Neural progenitor cell (in vitro differentiated cells): ENCODE data around the gene CEP83. TPM values are rescaled to one million over a fixed set of nuclear protein-coding genes. Genes with fewer than 3 reads are reported as not detected.

ENCODE experiments used
- DNase-seq: peaks from one replicate; pipeline ENCODE4 v3.0.0-alpha.2; 2016; ENCODE audit warnings: low spot score
- H2AFZ ChIP-seq: fragments of 200-600 bp; sonication (generic); replicated peaks from 2 replicates; pipeline ENCODE4 v1.6.1; 2016; ENCODE audit warnings: antibody characterized with exemption
- H3F3A ChIP-seq: fragments of 200-600 bp; sonication (generic); 2 replicates; pipeline ENCODE4 v1.6.1; 2016; ENCODE audit warnings: antibody characterized with exemption, low read depth
- H3K27ac ChIP-seq: fragments of 200-600 bp; sonication (generic); 2 replicates; pipeline ENCODE4 v1.5.1; 2016; ENCODE audit warnings: mild to moderate bottlenecking
- H3K27me3 ChIP-seq: fragments of 200-600 bp; sonication (generic); 2 replicates; pipeline ENCODE4 v1.6.1; 2016; ENCODE audit warnings: mild to moderate bottlenecking, moderate library complexity
- H3K36me3 ChIP-seq: fragments of 200-600 bp; sonication (generic); 2 replicates; pipeline ENCODE4 v1.5.1; 2016
- H3K4me1 ChIP-seq: fragments of 200-600 bp; sonication (generic); 2 replicates; pipeline ENCODE4 v1.6.1; 2016; ENCODE audit warnings: mixed run types
- H3K4me2 ChIP-seq: fragments of 200-600 bp; sonication (generic); 2 replicates; pipeline ENCODE4 v1.6.1; 2016
- H3K4me3 ChIP-seq: fragments of 200-600 bp; sonication (generic); 2 replicates; pipeline ENCODE4 v1.5.1; 2016
- H3K79me2 ChIP-seq: fragments of 200-600 bp; sonication (generic); 2 replicates; pipeline ENCODE4 v1.6.1; 2016; ENCODE audit warnings: low read depth
- H3K9ac ChIP-seq: fragments of 200-600 bp; sonication (generic); 2 replicates; pipeline ENCODE4 v1.6.1; 2016
- H3K9me3 ChIP-seq: fragments of 200-600 bp; sonication (generic); 2 replicates; pipeline ENCODE4 v1.5.1; 2016; ENCODE audit warnings: low read depth
- H4K20me1 ChIP-seq: fragments of 200-600 bp; sonication (generic); 2 replicates; pipeline ENCODE4 v1.6.1; 2016; ENCODE audit warnings: low read depth
- H3K27ac Mint-ChIP-seq: 3 replicates; pipeline ENCODE4 v1.8.0; 2021; ENCODE audit warnings: mixed read lengths
- H3K27me3 Mint-ChIP-seq: 2 replicates; pipeline ENCODE4 v1.8.0; 2022; ENCODE audit warnings: low read depth, mild to moderate bottlenecking, inconsistent platforms, moderate library complexity, mixed read lengths; ENCODE audit not compliant: insufficient read depth
- H3K36me3 Mint-ChIP-seq: 3 replicates; pipeline ENCODE4 v1.8.0; 2021; ENCODE audit warnings: mixed read lengths
- H3K4me1 Mint-ChIP-seq: 3 replicates; pipeline ENCODE4 v1.8.0; 2021; ENCODE audit warnings: mixed read lengths
- H3K4me3 Mint-ChIP-seq: 3 replicates; pipeline ENCODE4 v1.8.0; 2021; ENCODE audit warnings: mild to moderate bottlenecking, moderate library complexity, mixed read lengths
- H3K9me3 Mint-ChIP-seq: 3 replicates; pipeline ENCODE4 v1.8.0; 2020; ENCODE audit warnings: mixed read lengths
- EZH2 ChIP-seq: fragments of 200-600 bp; sonication (generic); IDR thresholded peaks from 2 replicates; pipeline ENCODE4 v1.6.1; 2017; ENCODE audit warnings: antibody characterized with exemption, mild to moderate bottlenecking, moderate library complexity
- EZH2phosphoT487 ChIP-seq: fragments of 200-600 bp; sonication (generic); IDR thresholded peaks from 2 replicates; pipeline ENCODE4 v1.6.1; 2017; ENCODE audit warnings: antibody characterized with exemption
- total RNA-seq: library from RNA; depleted of rRNA; stranded (reverse); fragments of >200 nt; gene quantifications from 2 replicates; pipeline ENCODE4 v1.2.3, GENCODE V29; 2015; ENCODE audit warnings: low replicate concordance
- TF ChIP-seq, protein P1 (sequence below): fragments of 200-600 bp; sonication (generic); IDR thresholded peaks from 2 replicates; pipeline ENCODE4 v1.5.1; 2017; ENCODE audit warnings: antibody characterized with exemption, mild to moderate bottlenecking

The CEP83 gene
- total RNA-seq, 1 donor from 2014 or later = 60.4 TPM

DNA sequence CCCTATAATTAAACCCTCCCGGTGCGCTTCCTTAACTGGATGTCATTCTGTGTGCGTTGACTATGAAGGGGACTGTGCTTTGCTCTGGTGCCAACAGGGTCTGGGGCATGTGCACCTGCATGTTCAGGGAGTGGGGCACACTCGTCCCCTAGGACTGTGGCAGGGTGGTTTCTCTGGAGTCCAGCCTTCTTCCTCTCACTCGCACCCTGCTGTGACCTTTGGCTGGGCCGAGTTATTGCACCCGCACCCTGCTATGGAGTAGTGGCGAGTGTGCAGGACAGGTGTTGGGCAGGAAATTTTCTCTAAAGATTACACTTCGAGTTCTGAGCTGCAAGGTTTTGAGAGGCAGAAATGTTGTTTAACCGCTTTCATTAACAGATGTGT is 172.4 kb downstream of the CEP83 start:
- Histone ChIP-seq H3K4me2 (no peak overlapping the region), H3K36me3 (no peaks in the 10 kb centered on the region), H3K4me1 (peaks cover 45% of the 10 kb centered on the region), H3F3A (peaks cover 20% of the 10 kb centered on the region), H3K27me3 (no peaks in the 10 kb centered on the region), H3K9ac (no peak overlapping the region), H3K9me3 (no peaks in the 10 kb centered on the region), H3K27ac (no peak overlapping the region), H4K20me1 (no peaks in the 10 kb centered on the region), H3K79me2 (no peaks in the 10 kb centered on the region), H2AFZ (no peak overlapping the region), H3K4me3 (no peak overlapping the region)
- TF ChIP-seq EZH2phosphoT487 (no peak), EZH2 (no peak)
- TF ChIP-seq, protein P1, sequence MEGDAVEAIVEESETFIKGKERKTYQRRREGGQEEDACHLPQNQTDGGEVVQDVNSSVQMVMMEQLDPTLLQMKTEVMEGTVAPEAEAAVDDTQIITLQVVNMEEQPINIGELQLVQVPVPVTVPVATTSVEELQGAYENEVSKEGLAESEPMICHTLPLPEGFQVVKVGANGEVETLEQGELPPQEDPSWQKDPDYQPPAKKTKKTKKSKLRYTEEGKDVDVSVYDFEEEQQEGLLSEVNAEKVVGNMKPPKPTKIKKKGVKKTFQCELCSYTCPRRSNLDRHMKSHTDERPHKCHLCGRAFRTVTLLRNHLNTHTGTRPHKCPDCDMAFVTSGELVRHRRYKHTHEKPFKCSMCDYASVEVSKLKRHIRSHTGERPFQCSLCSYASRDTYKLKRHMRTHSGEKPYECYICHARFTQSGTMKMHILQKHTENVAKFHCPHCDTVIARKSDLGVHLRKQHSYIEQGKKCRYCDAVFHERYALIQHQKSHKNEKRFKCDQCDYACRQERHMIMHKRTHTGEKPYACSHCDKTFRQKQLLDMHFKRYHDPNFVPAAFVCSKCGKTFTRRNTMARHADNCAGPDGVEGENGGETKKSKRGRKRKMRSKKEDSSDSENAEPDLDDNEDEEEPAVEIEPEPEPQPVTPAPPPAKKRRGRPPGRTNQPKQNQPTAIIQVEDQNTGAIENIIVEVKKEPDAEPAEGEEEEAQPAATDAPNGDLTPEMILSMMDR = no peak
- Mint-ChIP-seq H3K9me3 (no peaks in the 10 kb centered on the region), H3K36me3 (peaks cover 40% of the 10 kb centered on the region), H3K27ac (no peak overlapping the region), H3K4me3 (no peak overlapping the region), H3K4me1 (peaks cover 40% of the 10 kb centered on the region), H3K27me3 (peaks cover 4% of the 10 kb centered on the region)
- DNase-seq = no peak

DNA sequence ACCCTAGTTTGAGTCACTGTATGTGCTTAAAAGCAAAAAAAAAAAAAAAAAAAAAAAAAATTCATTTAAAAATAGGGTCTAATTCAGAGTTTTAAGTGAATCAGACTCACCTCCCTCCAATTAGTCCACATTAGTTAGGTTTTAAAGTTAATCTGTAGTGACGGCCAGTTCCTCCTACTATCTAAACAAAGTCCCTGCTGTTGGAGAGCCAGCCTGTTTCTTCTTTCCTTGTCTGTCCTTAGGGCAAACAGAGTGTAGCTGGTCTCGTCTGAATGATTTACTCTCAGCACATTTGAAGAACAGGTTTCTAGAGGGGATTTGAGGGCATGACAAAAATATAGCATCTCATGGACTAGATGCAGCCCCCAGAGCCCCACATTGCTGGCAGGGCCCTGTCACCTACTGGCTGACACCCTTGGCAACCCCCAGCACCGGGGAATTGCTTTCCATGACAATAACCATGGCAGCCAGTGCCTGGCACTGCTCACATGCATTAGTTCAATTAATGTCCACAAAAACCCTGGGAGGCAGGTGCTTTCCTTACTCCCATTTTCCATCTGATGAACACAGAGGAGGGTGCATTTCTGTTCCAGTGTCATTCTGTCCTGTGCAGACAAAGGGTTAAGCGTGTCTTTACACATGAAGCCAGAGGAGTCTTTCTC is 173.0 kb downstream of the CEP83 start:
- no peaks in the 10 kb centered on the region for H3K27me3 ChIP-seq
- Mint-ChIP-seq H3K4me3 (no peak overlapping the region), H3K27me3 (peaks cover 4% of the 10 kb centered on the region), H3K27ac (no peak overlapping the region), H3K4me1 (peaks cover 38% of the 10 kb centered on the region), H3K9me3 (no peaks in the 10 kb centered on the region), H3K36me3 (peaks cover 40% of the 10 kb centered on the region)
- peaks cover 45% of the 10 kb centered on the region for H3K4me1 ChIP-seq
- DNase-seq = no peak
- no peak overlapping the region for H2AFZ ChIP-seq
- no peak for TF ChIP-seq EZH2
- TF ChIP-seq, protein P1 = no peak
- TF ChIP-seq EZH2phosphoT487 = no peak
- H3K4me3 ChIP-seq = no peak overlapping the region
- no peaks in the 10 kb centered on the region for H3K9me3 ChIP-seq
- H3K27ac ChIP-seq = no peak overlapping the region
- H3K4me2 ChIP-seq = no peak overlapping the region
- peaks cover 20% of the 10 kb centered on the region for H3F3A ChIP-seq
- H3K36me3 ChIP-seq = no peaks in the 10 kb centered on the region
- no peak overlapping the region for H3K9ac ChIP-seq
- no peaks in the 10 kb centered on the region for H3K79me2 ChIP-seq
- no peaks in the 10 kb centered on the region for H4K20me1 ChIP-seq

DNA sequence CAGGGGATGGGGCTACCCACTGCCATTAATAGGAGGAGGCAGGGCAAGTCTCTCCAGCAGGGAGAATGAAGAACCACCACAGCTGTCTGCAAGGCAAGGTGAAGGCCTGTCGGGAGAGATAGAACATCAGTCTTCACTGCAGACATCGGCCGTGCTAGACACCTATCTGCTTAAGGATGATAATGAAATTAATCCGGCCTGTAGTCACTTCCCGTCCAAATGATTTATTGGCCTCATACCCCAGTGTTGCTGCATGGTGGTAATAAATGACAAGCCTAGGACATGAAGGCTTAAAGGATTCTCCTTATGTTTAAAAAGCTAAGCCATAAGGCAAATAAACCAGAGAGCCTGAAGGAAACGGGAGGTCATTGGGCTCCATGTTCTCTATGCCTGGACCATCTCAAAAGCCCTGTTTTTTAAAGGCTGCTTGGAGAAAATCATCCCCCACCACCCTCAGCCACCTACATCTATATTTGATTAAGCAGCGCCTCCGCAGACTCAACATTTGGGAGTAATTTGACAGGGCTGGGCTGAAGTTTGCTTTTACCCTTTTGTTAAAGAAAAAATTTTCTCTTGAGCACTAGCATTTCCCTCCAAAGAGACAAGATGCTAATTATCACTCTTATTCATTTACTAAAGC is 173.6 kb downstream of the CEP83 start:
- Mint-ChIP-seq H3K27ac (no peak overlapping the region), H3K4me1 (peaks cover 33% of the 10 kb centered on the region), H3K36me3 (peaks cover 37% of the 10 kb centered on the region), H3K9me3 (no peaks in the 10 kb centered on the region), H3K27me3 (peaks cover 6% of the 10 kb centered on the region), H3K4me3 (no peak overlapping the region)
- no peak for DNase-seq
- no peak for TF ChIP-seq EZH2phosphoT487
- TF ChIP-seq, protein P1 = no peak
- Histone ChIP-seq H4K20me1 (no peaks in the 10 kb centered on the region), H3K9ac (no peak overlapping the region), H3F3A (peaks cover 18% of the 10 kb centered on the region), H3K4me1 (peaks cover 45% of the 10 kb centered on the region), H3K27me3 (no peaks in the 10 kb centered on the region), H3K27ac (no peak overlapping the region), H3K36me3 (no peaks in the 10 kb centered on the region), H3K9me3 (no peaks in the 10 kb centered on the region), H3K4me3 (no peak overlapping the region), H3K79me2 (no peaks in the 10 kb centered on the region), H3K4me2 (no peak overlapping the region), H2AFZ (no peak overlapping the region)
